Measurements from ENCODE around the gene PITPNC1. TPM values are rescaled to one million over a fixed set of nuclear protein-coding genes. Genes with fewer than 3 reads are reported as not detected.

Gene PITPNC1
- total RNA-seq, 1 experiment from 2014 or later: 35.5 TPM

DNA sequence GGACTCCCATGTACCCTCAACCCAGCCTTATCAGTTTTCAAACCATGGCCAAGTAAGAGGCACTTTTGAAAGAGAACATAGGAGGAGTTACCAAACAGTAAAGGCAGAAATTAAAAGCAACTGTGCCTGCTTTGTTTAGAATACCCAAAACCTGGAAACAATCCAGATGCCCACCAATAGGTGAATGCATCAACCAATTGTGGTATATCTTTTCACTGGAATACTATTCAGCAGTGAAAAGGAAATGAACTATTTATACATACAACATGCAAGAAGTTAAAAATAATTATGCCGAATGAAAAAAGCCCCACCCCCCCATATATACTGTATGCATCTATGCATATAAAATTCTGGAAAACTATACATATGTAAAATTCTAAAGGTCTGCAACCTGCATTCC lies 37.0 kb downstream of the PITPNC1 start:
- ChIA-PET POLR2A (ENCODE audit: low non-redundant PET) (no interaction called here), CTCF (no interaction called here)
- DNase-seq (ENCODE audit: low spot score): no peak
- Histone ChIP-seq H3K9me3 (ENCODE audit: low read depth, low read length, poor library complexity, severe bottlenecking) (no peaks in the 10 kb centered on the region), H3K4me1 (ENCODE audit: insufficient read depth, low read length, poor library complexity, severe bottlenecking) (no peaks in the 10 kb centered on the region), H3K4me3 (ENCODE audit: low read depth, low read length, poor library complexity, severe bottlenecking) (no peak overlapping the region), H3K36me3 (ENCODE audit: insufficient read depth, low read length, poor library complexity, severe bottlenecking) (no peaks in the 10 kb centered on the region), H3K27me3 (replicated peaks; ENCODE audit: insufficient read depth, low read depth, low read length, poor library complexity) (no peaks in the 10 kb centered on the region), H3K27ac (ENCODE audit: low read depth, low read length, poor library complexity, severe bottlenecking) (no peak overlapping the region)
- no TSS peak for BruUV-seq (replicated peaks)
- intact Hi-C loops (cut with micrococcal nuclease; ENCODE audit: unreplicated experiment): no loop called here
- no peak for TF ChIP-seq EZH2 (IDR thresholded peaks at IDR 0.05; ENCODE audit: borderline replicate concordance, low read depth, low read length, poor library complexity, severe bottlenecking)
- TF ChIP-seq, protein P1, sequence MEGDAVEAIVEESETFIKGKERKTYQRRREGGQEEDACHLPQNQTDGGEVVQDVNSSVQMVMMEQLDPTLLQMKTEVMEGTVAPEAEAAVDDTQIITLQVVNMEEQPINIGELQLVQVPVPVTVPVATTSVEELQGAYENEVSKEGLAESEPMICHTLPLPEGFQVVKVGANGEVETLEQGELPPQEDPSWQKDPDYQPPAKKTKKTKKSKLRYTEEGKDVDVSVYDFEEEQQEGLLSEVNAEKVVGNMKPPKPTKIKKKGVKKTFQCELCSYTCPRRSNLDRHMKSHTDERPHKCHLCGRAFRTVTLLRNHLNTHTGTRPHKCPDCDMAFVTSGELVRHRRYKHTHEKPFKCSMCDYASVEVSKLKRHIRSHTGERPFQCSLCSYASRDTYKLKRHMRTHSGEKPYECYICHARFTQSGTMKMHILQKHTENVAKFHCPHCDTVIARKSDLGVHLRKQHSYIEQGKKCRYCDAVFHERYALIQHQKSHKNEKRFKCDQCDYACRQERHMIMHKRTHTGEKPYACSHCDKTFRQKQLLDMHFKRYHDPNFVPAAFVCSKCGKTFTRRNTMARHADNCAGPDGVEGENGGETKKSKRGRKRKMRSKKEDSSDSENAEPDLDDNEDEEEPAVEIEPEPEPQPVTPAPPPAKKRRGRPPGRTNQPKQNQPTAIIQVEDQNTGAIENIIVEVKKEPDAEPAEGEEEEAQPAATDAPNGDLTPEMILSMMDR (conservative IDR thresholded peaks at IDR 0.05; ENCODE audit: low read depth, low read length): no peak

DNA sequence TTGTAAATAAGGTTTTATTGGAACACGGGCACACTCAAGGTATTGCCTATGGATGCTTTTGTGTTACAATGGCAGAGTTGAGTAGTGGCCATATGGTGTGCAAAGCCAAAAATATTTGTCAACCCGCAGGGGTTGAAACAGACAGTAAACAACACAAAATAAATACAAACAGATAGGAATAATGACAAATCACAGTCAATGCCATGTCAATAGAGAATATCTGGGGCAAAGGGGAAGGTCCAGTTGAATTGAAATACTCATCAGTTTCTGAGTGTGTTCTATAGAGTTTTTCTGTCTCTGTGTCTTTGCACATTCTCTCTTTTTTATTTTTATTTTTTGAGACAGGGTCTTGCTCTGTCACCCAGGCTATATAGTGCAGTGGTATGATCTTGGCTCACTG lies 37.5 kb downstream of the PITPNC1 start:
- Histone ChIP-seq H3K27me3 (replicated peaks; ENCODE audit: insufficient read depth, low read depth, low read length, poor library complexity) (no peaks in the 10 kb centered on the region), H3K4me3 (ENCODE audit: low read depth, low read length, poor library complexity, severe bottlenecking) (no peak overlapping the region), H3K4me1 (ENCODE audit: insufficient read depth, low read length, poor library complexity, severe bottlenecking) (no peaks in the 10 kb centered on the region), H3K9me3 (ENCODE audit: low read depth, low read length, poor library complexity, severe bottlenecking) (no peaks in the 10 kb centered on the region), H3K27ac (ENCODE audit: low read depth, low read length, poor library complexity, severe bottlenecking) (no peak overlapping the region), H3K36me3 (ENCODE audit: insufficient read depth, low read length, poor library complexity, severe bottlenecking) (no peaks in the 10 kb centered on the region)
- ChIA-PET POLR2A (ENCODE audit: low non-redundant PET) (no interaction called here), CTCF (no interaction called here)
- no TSS peak for BruUV-seq (replicated peaks)
- no peak for DNase-seq (ENCODE audit: low spot score)
- intact Hi-C loops (cut with micrococcal nuclease; ENCODE audit: unreplicated experiment): no loop called here
- TF ChIP-seq, protein P1 (conservative IDR thresholded peaks at IDR 0.05; ENCODE audit: low read depth, low read length): no peak

DNA sequence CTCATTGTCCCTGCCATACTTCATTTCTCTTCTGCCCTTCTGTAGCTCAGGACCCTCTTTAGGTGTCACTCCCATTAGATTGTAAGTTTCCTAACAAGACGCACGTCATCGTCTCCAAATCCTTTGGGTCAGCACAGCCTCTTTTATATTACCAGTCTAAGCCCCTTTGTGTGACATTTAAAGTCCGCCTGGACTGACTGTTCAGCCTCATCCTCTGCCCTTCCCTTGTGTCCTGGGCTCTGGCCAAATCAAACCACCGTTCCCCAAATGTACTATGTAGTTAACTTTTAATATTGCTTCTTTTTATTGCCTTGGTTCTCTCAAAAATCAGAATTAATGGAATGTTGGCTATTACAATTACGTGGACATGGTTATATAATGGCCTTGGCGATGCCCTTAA lies 38.2 kb downstream of the PITPNC1 start:
- ChIA-PET CTCF (no interaction called here), POLR2A (ENCODE audit: low non-redundant PET) (no interaction called here)
- Histone ChIP-seq H3K4me1 (ENCODE audit: insufficient read depth, low read length, poor library complexity, severe bottlenecking) (peaks cover 5% of the 10 kb centered on the region), H3K27me3 (replicated peaks; ENCODE audit: insufficient read depth, low read depth, low read length, poor library complexity) (no peaks in the 10 kb centered on the region), H3K36me3 (ENCODE audit: insufficient read depth, low read length, poor library complexity, severe bottlenecking) (no peaks in the 10 kb centered on the region), H3K9me3 (ENCODE audit: low read depth, low read length, poor library complexity, severe bottlenecking) (no peaks in the 10 kb centered on the region), H3K27ac (ENCODE audit: low read depth, low read length, poor library complexity, severe bottlenecking) (no peak overlapping the region), H3K4me3 (ENCODE audit: low read depth, low read length, poor library complexity, severe bottlenecking) (no peak overlapping the region)
- no TSS peak for BruUV-seq (replicated peaks)
- intact Hi-C loops (cut with micrococcal nuclease; ENCODE audit: unreplicated experiment): no loop called here
- no peak for DNase-seq (ENCODE audit: low spot score)
- TF ChIP-seq, protein P1 (conservative IDR thresholded peaks at IDR 0.05; ENCODE audit: low read depth, low read length): no peak
- no peak for TF ChIP-seq EZH2 (IDR thresholded peaks at IDR 0.05; ENCODE audit: borderline replicate concordance, low read depth, low read length, poor library complexity, severe bottlenecking)

Measured in A673 (cell line).